ENCODE data around the gene FIBCD1.

Gene FIBCD1

GRCh38 chr9:130879863-130880411, 59.1 kb downstream of the FIBCD1 start:
- no peak for DNase-seq (ENCODE audit: low read depth)

DNA sequence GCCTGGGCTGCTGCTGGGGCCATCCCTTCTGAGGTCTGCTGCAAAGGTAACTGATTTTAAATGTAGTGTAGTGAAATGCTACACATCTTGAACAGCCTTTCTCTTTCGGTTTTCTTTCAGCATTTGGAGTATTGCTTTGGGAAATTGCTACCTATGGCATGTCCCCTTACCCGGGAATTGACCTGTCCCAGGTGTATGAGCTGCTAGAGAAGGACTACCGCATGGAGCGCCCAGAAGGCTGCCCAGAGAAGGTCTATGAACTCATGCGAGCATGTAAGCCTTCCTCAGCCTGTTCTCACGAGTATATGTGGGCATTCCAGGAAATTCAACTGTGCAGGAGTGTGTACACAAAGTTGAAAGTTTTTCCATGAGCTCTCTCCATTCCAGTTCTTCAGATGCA, 60.8 kb downstream of the FIBCD1 start:
- no peak for DNase-seq (ENCODE audit: low read depth)

DNA sequence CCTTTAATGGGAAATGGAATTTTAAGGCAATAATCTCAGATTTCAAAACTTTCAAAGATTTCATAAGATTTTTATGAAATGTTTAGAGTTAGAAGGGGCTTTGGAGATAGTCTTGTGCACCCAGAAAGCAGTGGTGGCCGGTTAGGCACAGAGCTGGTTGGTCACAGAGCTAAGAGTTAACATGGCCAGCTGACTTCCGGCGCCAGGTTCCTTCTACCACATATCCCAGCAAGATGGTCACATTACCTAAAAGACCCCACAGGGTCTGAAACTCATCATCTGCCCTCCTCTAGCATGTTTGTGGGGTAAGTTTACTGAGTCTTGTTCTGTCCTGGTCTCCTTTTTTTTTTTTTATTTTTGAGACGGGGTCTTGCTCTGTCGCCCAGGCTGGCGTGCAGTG, 61.7 kb downstream of the FIBCD1 start:
- no peak for DNase-seq (ENCODE audit: low read depth)

- DNase-seq (ENCODE audit: low read depth) = no peak
Observed at GRCh38 chr9:130874783-130875182, 64.3 kb downstream of the FIBCD1 start.

DNA sequence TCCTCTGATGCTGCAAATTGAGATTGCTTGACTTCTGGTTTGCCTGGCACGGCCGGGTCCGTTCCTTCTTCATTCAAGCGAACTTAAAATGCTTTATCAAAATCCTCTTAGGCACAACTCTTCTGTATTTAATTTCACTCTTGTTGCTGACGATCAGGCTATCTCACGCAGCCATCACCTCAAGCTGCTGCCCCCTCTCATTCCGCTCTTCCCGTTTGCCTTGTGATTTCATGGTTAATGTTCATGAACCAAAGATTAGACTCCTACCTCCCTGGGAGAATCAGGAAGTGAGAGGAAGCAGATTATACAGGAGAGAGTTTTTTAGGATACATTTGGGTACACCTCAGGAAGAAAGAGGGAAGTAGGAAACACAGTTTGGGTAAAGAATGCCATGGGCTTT, 65.1 kb downstream of the FIBCD1 start:
- DNase-seq (ENCODE audit: low read depth) = no peak

- no peak for DNase-seq (ENCODE audit: low read depth)
Observed at GRCh38 chr9:130872912-130873503, 66.0 kb downstream of the FIBCD1 start.

DNA sequence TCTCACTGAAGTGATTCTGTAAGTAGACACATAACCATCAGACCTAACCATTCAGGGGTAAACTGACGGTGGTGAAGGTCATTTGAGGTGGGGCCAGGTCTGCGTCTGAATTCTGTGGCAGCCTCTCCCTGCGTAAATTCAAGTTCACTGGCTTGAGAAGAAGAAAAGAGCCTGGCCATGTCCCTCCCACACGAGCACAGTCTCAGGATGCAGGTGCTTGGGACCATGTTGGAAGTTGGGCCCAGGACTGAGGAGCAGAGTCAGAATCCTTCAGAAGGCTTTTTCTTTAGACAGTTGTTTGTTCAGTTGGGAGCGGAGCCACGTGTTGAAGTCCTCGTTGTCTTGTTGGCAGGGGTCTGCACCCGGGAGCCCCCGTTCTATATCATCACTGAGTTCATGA, 66.5 kb downstream of the FIBCD1 start:
- DNase-seq (ENCODE audit: low read depth) = no peak

GRCh38 chr9:130872093-130872492, 67.0 kb downstream of the FIBCD1 start:
- DNase-seq (ENCODE audit: low read depth) = no peak

GRCh38 chr9:130871395-130872062, 67.5 kb downstream of the FIBCD1 start:
- no peak for DNase-seq (ENCODE audit: low read depth)

DNA sequence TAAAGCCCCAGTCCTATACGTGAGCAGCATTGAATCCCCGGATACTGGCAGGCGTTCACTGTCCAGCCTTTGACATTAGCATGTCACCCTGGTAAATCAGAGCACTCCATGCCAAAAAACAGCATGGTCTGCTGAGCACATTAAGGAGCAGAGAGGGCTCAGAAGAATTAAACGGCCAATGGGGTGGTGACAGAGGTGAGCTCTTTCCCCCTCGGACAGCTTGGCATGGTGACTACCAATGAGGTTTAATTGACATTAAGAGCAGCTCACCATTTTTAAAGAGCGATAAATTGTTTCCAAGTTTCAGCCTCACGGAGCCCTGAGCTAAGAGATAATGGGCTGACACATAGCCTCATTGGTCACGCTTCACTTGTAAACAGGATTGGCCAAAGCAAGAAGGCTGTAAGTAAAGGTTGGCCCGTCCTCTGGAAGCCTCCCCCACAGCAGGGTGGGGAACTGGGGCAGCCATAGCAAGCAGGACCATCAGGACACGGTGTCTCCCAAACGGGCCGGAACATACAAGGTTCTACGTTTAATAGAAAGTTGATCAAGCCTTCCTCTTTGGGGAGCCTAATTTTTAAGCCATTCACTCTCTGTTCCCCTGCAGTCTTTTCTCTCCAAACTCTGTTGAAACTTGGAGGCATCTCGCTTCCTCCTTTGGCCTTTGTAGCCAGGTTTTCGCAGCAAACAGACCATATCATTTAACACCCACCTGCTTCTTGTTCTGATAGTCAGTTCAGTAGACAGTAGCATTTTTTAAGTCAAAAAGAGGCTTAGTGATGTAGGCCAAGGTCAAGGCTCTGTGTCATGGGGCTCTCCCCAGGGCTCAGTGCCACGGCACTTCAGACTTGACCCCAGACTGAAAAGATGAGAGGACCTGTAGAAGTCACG, 68.3 kb downstream of the FIBCD1 start:
- no peak for DNase-seq (ENCODE audit: low read depth)

- DNase-seq (ENCODE audit: low read depth) = no peak
Observed at GRCh38 chr9:130869250-130869649, 69.8 kb downstream of the FIBCD1 start.

- no peak for DNase-seq (ENCODE audit: low read depth)
Observed at GRCh38 chr9:130868230-130868629, 70.8 kb downstream of the FIBCD1 start.

DNA sequence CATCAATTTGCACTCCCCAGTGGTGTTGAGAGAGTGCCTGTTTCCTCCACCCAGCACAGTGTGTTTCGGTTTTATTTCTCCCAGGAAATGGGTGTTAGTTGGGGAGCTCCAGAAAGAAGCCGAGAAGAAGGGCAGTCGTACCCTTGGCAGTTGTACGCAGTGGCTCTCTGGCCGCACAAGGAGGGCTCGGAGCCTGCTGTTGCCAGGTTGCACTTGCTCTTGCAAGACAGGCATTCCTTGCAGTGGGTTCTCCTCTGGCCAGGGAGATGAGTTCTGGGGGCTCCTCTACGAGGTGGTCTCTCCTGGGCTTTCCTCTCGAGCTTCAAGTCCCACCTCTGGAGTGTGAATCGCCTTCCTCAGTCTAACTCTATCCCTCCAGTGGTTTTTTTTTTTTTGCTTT, 71.5 kb downstream of the FIBCD1 start:
- no peak for DNase-seq (ENCODE audit: low read depth)

DNA sequence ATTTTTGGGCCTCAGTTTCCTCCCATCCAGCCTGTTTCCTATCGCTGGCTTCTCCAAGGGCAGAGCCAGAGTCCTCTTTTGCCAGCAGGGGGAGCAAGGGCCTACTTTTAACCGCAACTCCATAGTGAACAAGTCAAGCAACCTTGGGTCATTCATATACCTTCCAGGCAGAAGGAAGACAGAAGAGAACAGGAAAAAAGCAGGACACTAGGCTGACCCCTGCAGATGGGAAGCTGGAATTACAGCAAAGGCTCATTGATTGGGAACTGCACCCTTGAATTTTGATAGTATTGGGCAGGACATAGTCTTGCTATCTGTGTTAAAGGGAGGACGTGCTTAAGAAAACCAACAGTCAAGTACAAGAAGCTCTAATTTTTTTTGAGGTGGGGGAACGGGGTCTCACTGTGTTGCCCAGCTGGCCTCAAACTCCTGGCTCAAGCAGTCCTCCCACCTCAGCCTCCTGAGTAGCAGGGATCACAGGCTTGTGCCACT, 72.5 kb downstream of the FIBCD1 start:
- no peak for DNase-seq (ENCODE audit: low read depth)

DNA sequence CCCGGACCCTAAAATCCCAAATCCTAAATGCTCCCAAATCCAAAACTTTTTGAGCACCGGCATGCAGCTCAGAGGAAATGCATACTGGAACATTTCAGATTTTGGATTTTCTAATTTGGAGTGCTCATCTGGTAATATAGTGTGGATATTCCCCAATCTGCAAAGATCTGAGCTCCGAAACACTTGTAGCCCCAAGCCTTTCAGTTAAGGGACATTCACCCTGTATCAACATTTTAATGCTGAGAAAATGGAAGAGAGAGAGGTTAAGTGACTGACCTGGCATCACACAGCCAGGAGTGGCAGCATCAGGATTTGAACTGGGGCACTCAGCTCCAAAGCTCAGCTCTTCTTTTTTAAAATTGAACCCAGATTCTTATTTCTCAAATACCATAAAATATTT, 73.1 kb downstream of the FIBCD1 start:
- DNase-seq (ENCODE audit: low read depth) = no peak

GRCh38 chr9:130864541-130864940, 74.5 kb downstream of the FIBCD1 start:
- DNase-seq (ENCODE audit: low read depth) = no peak

DNA sequence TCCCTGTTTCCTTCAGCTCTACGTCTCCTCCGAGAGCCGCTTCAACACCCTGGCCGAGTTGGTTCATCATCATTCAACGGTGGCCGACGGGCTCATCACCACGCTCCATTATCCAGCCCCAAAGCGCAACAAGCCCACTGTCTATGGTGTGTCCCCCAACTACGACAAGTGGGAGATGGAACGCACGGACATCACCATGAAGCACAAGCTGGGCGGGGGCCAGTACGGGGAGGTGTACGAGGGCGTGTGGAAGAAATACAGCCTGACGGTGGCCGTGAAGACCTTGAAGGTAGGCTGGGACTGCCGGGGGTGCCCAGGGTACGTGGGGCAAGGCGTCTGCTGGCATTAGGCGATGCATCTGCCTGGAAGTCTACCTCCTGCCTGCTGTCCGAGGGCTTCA, 76.3 kb downstream of the FIBCD1 start:
- no peak for DNase-seq (ENCODE audit: low read depth)

GRCh38 chr9:130862217-130862616, 76.8 kb downstream of the FIBCD1 start:
- no peak for DNase-seq (ENCODE audit: low read depth)

- DNase-seq (ENCODE audit: low read depth) = no peak
Observed at GRCh38 chr9:130861372-130862180, 77.5 kb downstream of the FIBCD1 start.

DNA sequence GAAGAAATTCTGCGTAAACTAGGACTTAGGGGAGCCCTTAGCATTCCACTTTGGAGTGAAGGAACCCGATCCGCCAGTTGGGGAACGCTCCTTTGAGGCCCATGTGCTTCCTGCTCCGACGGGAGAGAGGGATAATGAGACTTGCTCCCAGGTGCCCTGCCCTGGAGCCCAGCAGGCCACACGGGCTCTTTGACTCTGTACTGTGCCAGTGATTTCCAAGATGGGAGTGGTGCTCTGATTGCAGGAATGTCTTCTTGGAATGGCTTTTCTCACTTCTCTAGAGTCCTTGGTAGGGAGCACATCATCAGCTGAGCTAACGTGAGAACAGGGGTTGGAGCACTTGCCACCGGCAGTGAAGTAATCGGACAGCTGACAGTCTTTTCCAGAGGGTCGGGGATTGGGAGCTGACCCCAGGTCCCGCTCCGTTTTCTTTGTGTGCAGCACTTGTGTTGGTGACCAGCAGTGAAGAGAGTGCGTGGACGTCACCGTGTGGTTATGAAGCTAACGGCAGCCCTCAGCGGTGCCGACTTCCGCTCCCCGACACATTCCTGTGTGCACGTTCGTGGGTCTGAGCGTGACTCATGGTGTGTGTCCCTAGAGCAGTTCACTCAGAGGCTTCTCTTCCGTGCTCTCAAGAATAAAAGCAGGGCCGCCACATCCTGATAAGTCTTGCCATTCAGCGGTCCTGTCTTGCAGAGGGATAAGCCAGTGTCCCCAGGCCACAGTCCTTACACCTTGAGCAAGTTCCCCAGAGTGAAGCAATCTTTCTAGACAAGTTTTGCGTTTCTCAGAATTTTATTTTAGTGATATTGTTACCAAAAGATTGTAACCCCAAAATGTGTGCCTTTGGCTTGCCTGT, 78.4 kb downstream of the FIBCD1 start:
- DNase-seq (ENCODE audit: low read depth) = no peak
